ENCODE measurements around the gene SLC45A3.
"Not testable (repeated sequence)": the region's sequence is repeated elsewhere in the genome, so short reads cannot be mapped to it uniquely, and the experiment has no call there.

- not testable (repeated sequence) for TF ChIP-seq CTCF (conservative IDR thresholded peaks at IDR 0.05; ENCODE audit: low read depth, low read length); CEBPB (IDR thresholded peaks at IDR 0.05; ENCODE audit: low read depth, low read length); POLR2A (IDR thresholded peaks at IDR 0.05; ENCODE audit: low read depth, low read length); RAD21 (IDR thresholded peaks at IDR 0.05; ENCODE audit: low read length); USF2 (IDR thresholded peaks at IDR 0.05; ENCODE audit: low read depth, low read length); SMC3 (IDR thresholded peaks at IDR 0.05; ENCODE audit: low read depth, low read length); MAFK (IDR thresholded peaks at IDR 0.05; ENCODE audit: low read depth, low read length); MAZ (IDR thresholded peaks at IDR 0.05; ENCODE audit: borderline replicate concordance, low read depth, low read length); RCOR1 (IDR thresholded peaks at IDR 0.05; ENCODE audit: insufficient replicate concordance, low read length)
Observed at GRCh38 chr1:205636138-205636530, 44.2 kb downstream of the SLC45A3 start.

Measured in IMR-90 (cell line).